22Rv1 (cell line): ENCODE results near the gene NRP1.

Experiments
- CTCF ChIP-seq: fragments of 450-650 bp; IDR thresholded peaks from 2 replicates; pipeline ENCODE4 v1.5.1; 2017; ENCODE audit warnings: mild to moderate bottlenecking
- ZFX ChIP-seq: fragments of 450-650 bp; IDR thresholded peaks from 2 replicates; pipeline ENCODE4 v1.6.1; 2017; ENCODE audit warnings: antibody characterized with exemption, borderline replicate concordance

DNA sequence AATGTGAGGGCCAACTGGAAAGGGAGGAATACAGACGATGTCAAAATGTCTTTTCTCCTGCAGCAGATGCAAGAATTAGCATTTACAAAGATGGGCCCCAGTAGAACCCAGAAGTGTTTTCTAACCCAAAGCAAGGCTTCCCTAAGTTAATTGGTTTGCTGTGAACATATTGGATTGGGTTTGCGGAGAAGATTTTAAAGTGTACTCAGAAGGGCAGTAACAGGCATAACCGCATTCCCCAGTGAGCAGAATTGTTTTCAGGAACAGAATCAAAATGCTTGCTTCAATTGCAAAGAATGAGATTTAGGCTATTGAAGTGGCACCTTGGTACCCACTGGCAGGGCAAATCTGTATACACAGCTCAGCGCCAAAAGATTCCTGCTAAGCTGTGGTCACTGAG lies 78.0 kb downstream of the NRP1 start:
- no peak for TF ChIP-seq CTCF
- no peak for TF ChIP-seq ZFX
